Measurements from ENCODE around the gene ELFN1.

DNA sequence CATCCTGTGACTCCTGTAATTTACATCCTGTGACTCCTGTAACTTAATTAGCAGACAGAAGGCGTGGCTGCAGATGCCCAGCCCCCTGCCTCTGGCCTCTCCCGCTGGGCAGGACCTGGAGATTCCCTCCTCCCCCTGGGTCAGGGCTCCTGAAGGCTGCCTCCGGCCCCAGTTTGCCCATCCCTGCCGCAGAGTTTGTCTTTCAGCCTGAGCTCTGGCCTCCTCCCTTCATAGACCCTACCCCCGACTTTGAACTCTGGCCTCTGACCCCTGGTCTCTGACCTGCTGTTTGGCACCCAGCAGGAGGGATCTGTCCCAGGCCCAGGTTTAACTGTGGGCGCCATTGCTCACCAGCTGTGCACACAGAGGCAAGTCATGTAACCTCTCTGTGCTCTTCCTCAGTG lies 45.6 kb downstream of the ELFN1 start:
- TF ChIP-seq POLR2A (IDR thresholded peaks at IDR 0.05) = no peak
- TF ChIP-seq, protein P1, sequence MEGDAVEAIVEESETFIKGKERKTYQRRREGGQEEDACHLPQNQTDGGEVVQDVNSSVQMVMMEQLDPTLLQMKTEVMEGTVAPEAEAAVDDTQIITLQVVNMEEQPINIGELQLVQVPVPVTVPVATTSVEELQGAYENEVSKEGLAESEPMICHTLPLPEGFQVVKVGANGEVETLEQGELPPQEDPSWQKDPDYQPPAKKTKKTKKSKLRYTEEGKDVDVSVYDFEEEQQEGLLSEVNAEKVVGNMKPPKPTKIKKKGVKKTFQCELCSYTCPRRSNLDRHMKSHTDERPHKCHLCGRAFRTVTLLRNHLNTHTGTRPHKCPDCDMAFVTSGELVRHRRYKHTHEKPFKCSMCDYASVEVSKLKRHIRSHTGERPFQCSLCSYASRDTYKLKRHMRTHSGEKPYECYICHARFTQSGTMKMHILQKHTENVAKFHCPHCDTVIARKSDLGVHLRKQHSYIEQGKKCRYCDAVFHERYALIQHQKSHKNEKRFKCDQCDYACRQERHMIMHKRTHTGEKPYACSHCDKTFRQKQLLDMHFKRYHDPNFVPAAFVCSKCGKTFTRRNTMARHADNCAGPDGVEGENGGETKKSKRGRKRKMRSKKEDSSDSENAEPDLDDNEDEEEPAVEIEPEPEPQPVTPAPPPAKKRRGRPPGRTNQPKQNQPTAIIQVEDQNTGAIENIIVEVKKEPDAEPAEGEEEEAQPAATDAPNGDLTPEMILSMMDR (IDR thresholded peaks at IDR 0.05 in 4 of 5, conservative IDR thresholded peaks at IDR 0.05 in 1 of 5) = no peak

Measured in gastrocnemius medialis (tissue), 4 donors.